GM23338 (cell line): Measurements from ENCODE around the gene MKNK2.

Source experiments
- EZH2 ChIP-seq: fragments of 200-600 bp; sonication (generic); IDR thresholded peaks from one replicate; pipeline ENCODE4 v1.8.0; 2017; ENCODE audit warnings: antibody characterized with exemption, mild to moderate bottlenecking, low read depth; ENCODE audit not compliant: unreplicated experiment
- ZNF331 ChIP-seq: fragments of 250-450 bp; sonication (Bioruptor Pico); IDR thresholded peaks from 2 replicates; pipeline ENCODE4 v1.5.0; 2020; ENCODE audit warnings: low read depth, mild to moderate bottlenecking, moderate library complexity
- TF ChIP-seq, protein P1 (sequence below), 2 experiments: fragments of 200-600 bp in 1 of 2; sonication (generic) in 1 of 2; conservative IDR thresholded peaks; 2 replicates each; pipeline versions ENCODE4 v1.5.1 to v1.6.1; 2016 to 2017; ENCODE audit warnings: antibody characterized with exemption in 2 of 2, low read depth in 2 of 2, mild to moderate bottlenecking in 2 of 2, moderate library complexity in 1 of 2
- TF ChIP-seq, protein P2 (sequence below): IDR thresholded peaks from one replicate; pipeline ENCODE4 v1.6.1; 2018; ENCODE audit warnings: antibody characterized with exemption; ENCODE audit not compliant: unreplicated experiment

DNA sequence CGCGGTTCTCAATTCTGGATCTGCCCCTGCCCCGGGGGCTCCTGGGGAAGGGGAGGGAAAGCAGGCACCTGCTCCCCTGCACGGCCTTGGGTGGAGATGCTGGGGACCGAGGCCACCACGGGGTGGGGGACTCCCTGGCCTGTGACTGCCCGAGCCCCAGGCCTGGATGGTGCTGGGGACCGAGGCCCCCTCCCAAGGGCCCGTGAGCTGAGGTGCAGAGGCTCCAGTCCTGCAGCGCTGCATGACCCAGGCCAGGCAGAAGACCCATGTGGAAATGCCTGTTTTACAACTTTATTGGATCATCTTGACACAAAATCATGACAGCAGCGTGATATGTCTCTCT is 49.6 kb upstream of the MKNK2 start:
- TF ChIP-seq, protein P1, sequence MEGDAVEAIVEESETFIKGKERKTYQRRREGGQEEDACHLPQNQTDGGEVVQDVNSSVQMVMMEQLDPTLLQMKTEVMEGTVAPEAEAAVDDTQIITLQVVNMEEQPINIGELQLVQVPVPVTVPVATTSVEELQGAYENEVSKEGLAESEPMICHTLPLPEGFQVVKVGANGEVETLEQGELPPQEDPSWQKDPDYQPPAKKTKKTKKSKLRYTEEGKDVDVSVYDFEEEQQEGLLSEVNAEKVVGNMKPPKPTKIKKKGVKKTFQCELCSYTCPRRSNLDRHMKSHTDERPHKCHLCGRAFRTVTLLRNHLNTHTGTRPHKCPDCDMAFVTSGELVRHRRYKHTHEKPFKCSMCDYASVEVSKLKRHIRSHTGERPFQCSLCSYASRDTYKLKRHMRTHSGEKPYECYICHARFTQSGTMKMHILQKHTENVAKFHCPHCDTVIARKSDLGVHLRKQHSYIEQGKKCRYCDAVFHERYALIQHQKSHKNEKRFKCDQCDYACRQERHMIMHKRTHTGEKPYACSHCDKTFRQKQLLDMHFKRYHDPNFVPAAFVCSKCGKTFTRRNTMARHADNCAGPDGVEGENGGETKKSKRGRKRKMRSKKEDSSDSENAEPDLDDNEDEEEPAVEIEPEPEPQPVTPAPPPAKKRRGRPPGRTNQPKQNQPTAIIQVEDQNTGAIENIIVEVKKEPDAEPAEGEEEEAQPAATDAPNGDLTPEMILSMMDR (conservative IDR thresholded peaks at IDR 0.05; ENCODE audit: low read depth in 2 of 2) = no peak
- TF ChIP-seq EZH2 = no peak
- TF ChIP-seq, protein P2, sequence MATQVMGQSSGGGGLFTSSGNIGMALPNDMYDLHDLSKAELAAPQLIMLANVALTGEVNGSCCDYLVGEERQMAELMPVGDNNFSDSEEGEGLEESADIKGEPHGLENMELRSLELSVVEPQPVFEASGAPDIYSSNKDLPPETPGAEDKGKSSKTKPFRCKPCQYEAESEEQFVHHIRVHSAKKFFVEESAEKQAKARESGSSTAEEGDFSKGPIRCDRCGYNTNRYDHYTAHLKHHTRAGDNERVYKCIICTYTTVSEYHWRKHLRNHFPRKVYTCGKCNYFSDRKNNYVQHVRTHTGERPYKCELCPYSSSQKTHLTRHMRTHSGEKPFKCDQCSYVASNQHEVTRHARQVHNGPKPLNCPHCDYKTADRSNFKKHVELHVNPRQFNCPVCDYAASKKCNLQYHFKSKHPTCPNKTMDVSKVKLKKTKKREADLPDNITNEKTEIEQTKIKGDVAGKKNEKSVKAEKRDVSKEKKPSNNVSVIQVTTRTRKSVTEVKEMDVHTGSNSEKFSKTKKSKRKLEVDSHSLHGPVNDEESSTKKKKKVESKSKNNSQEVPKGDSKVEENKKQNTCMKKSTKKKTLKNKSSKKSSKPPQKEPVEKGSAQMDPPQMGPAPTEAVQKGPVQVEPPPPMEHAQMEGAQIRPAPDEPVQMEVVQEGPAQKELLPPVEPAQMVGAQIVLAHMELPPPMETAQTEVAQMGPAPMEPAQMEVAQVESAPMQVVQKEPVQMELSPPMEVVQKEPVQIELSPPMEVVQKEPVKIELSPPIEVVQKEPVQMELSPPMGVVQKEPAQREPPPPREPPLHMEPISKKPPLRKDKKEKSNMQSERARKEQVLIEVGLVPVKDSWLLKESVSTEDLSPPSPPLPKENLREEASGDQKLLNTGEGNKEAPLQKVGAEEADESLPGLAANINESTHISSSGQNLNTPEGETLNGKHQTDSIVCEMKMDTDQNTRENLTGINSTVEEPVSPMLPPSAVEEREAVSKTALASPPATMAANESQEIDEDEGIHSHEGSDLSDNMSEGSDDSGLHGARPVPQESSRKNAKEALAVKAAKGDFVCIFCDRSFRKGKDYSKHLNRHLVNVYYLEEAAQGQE = no peak
- TF ChIP-seq ZNF331 (CRISPR knock-in tag) = no peak
